CD4-positive, alpha-beta memory T cell (primary cell): ENCODE results near the gene ARHGAP40. TPM values are rescaled to one million over a fixed set of nuclear protein-coding genes. Genes with fewer than 3 reads are reported as not detected.

Experiments used
- CTCF ChIA-PET: fragments of 350-600 bp; sonication (Branson Sonifier 250); formaldehyde crosslinking; loops from one replicate; lab custom pipeline; 2021; ENCODE audit warnings: inconsistent platforms; ENCODE audit not compliant: partially characterized antibody; lab: Charles Lee
- POLR2A ChIA-PET: fragments of 350-600 bp; sonication (Branson Sonifier 250); formaldehyde crosslinking; loops from one replicate; lab custom pipeline; 2021; ENCODE audit not compliant: partially characterized antibody; lab: Charles Lee
- DNase-seq, 5 donors: peaks; one replicate each; pipeline versions ENCODE4 v3.0.0 to v3.0.0-alpha.2; 2020 to 2022; ENCODE audit warnings: mixed read lengths in 1 of 5
- H3K27ac ChIP-seq: one replicate; pipeline ENCODE4 v1.7.0; 2013; ENCODE audit warnings: low read depth, low read length
- H3K27me3 ChIP-seq: 2 replicates; pipeline ENCODE4 v1.7.0; 2013; ENCODE audit warnings: mild to moderate bottlenecking, low read length, moderate library complexity; ENCODE audit not compliant: insufficient read depth
- H3K36me3 ChIP-seq: 2 replicates; pipeline ENCODE4 v1.7.0; 2013; ENCODE audit warnings: mild to moderate bottlenecking, low read length, moderate library complexity; ENCODE audit not compliant: insufficient read depth
- H3K4me1 ChIP-seq: 2 replicates; pipeline ENCODE4 v1.7.0; 2013; ENCODE audit warnings: mild to moderate bottlenecking, low read length, moderate library complexity; ENCODE audit not compliant: insufficient read depth
- H3K4me3 ChIP-seq, 2 donors: one replicate each; pipeline ENCODE4 v1.7.0; 2013; ENCODE audit warnings: low read length in 2 of 2, mild to moderate bottlenecking in 1 of 2
- H3K9me3 ChIP-seq, 2 donors: one replicate each; pipeline ENCODE4 v1.7.0; 2013; ENCODE audit warnings: low read length in 2 of 2, control low read depth in 1 of 2; ENCODE audit not compliant: control insufficient read depth in 1 of 2
- H3K27ac Mint-ChIP-seq, 7 donors: one replicate each; pipeline ENCODE4 v1.8.0; 2020 to 2021; ENCODE audit warnings: mixed read lengths in 7 of 7, mild to moderate bottlenecking in 6 of 7, inconsistent platforms in 3 of 7, moderate library complexity in 3 of 7
- H3K27me3 Mint-ChIP-seq, 2 donors: one replicate each; pipeline ENCODE4 v1.8.0; 2020 to 2021; ENCODE audit warnings: mixed read lengths in 2 of 2
- H3K36me3 Mint-ChIP-seq, 2 donors: one replicate each; pipeline ENCODE4 v1.8.0; 2020 to 2021; ENCODE audit warnings: mixed read lengths in 2 of 2, inconsistent platforms in 1 of 2, mild to moderate bottlenecking in 1 of 2
- H3K4me1 Mint-ChIP-seq, 4 donors: one replicate each; pipeline ENCODE4 v1.8.0; 2020 to 2021; ENCODE audit warnings: mixed read lengths in 4 of 4, mild to moderate bottlenecking in 1 of 4
- H3K4me3 Mint-ChIP-seq, 8 donors: one replicate each; pipeline ENCODE4 v1.8.0; 2020 to 2021; ENCODE audit warnings: mixed read lengths in 8 of 8, mild to moderate bottlenecking in 7 of 8, moderate library complexity in 6 of 8, inconsistent platforms in 3 of 8
- H3K9me3 Mint-ChIP-seq, 8 donors: one replicate each; pipeline ENCODE4 v1.8.0; 2020 to 2021; ENCODE audit warnings: mixed read lengths in 8 of 8, mild to moderate bottlenecking in 5 of 8, inconsistent platforms in 3 of 8, moderate library complexity in 1 of 8
- intact Hi-C: fragments of 100-400 bp; cut with micrococcal nuclease; formaldehyde crosslinking; loops from one replicate; pipeline ENCODE4 v1.15.1; 2023
- polyA plus RNA-seq, 2 donors: library from polyadenylated mRNA; unstranded; fragments of 300-500 nt; fragmentation: Illumina TruSeq; gene quantifications; one replicate each; pipeline ENCODE4 v1.2.3, GENCODE V29; 2021
- total RNA-seq, 2 experiments: library from RNA; stranded (reverse); gene quantifications; one replicate each; pipeline ENCODE4 v1.2.3, GENCODE V29; 2021

The ARHGAP40 gene
- total and polyA plus RNA-seq, 4 experiments from 2014 or later, result not detected

DNA sequence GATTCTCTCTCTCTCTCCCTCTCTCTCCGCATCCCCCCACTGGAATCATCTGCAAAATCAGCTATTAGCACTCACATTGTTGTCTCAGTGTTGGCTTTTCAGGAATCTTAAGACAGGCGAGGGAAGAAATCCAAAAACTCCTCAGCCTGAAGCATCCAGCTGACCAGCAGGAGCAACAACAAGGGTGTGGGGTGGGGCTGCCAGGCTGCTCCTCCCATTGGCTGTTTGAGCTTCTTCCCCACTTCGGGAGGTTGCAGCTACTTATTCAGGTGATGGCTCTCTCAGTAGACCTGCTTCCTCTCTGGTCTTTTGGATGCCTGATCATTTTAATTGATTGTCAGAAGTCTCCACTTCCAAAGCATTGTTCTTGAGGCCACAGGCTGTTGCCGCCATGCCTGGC, 98.5 kb downstream of the ARHGAP40 start:
- intact Hi-C loops, result no loop called here
- Histone ChIP-seq H3K36me3 (no peaks in the 10 kb centered on the region), H3K27me3 (peaks cover 8% of the 10 kb centered on the region), H3K4me3 (no peak overlapping the region), H3K9me3 (no peaks in the 10 kb centered on the region), H3K4me1 (no peaks in the 10 kb centered on the region), H3K27ac (no peak overlapping the region)
- Mint-ChIP-seq H3K36me3 (no peaks in the 10 kb centered on the region), H3K4me3 (no peak overlapping the region), H3K4me1 (no peaks in the 10 kb centered on the region), H3K9me3 (no peaks in the 10 kb centered on the region), H3K27ac (no peak overlapping the region), H3K27me3 (peaks cover 13 to 24% of the 10 kb centered on the region in 2 donors)
- POLR2A ChIA-PET, result no interaction called here
- CTCF ChIA-PET, result no interaction called here
- DNase-seq, result no peak

Other genes with a start within 250 kb of the ARHGAP40 start
- 10 to 100 TPM; 46.0 to 49.8 TPM for gene SNHG17, start 166.5 kb upstream of the ARHGAP40 start, total RNA-seq
- gene SNHG17, start 166.5 kb upstream of the ARHGAP40 start, polyA plus RNA-seq, result 100 to 1,000 TPM in 1 of 2 donors, 10 to 100 TPM in 1; 43.7 to 109 TPM
- 10 to 100 TPM; 54.8 to 57.4 TPM for gene RALGAPB, start 129.0 kb upstream of the ARHGAP40 start, total RNA-seq
- 10 to 100 TPM in 1 of 2 donors, 1 to 10 TPM in 1; 9.0 to 15.6 TPM for gene RALGAPB, start 129.0 kb upstream of the ARHGAP40 start, polyA plus RNA-seq
- not detected for gene ADIG, start 20.6 kb upstream of the ARHGAP40 start, total RNA-seq
- gene ADIG, start 20.6 kb upstream of the ARHGAP40 start, polyA plus RNA-seq, result not detected
- not detected for gene SLC32A1, start 122.7 kb downstream of the ARHGAP40 start, total RNA-seq
- not detected for gene SLC32A1, start 122.7 kb downstream of the ARHGAP40 start, polyA plus RNA-seq
- gene ACTR5, start 146.7 kb downstream of the ARHGAP40 start, total RNA-seq, result 10 to 100 TPM; 16.9 to 17.4 TPM
- gene ACTR5, start 146.7 kb downstream of the ARHGAP40 start, polyA plus RNA-seq, result 10 to 100 TPM in 1 of 2 donors, 1 to 10 TPM in 1; 8.7 to 10.5 TPM
- 10 to 100 TPM; 54.3 to 55.1 TPM for gene PPP1R16B, start 203.9 kb downstream of the ARHGAP40 start, total RNA-seq
- gene PPP1R16B, start 203.9 kb downstream of the ARHGAP40 start, polyA plus RNA-seq, result 10 to 100 TPM; 17.3 to 36.7 TPM